ENCODE measurements around the gene DALRD3. TPM values are rescaled to one million over a fixed set of nuclear protein-coding genes. Genes with fewer than 3 reads are reported as not detected.
A peak's percentile ranks its signal among the peaks of the same experiment; 100 is the strongest.

Gene DALRD3
- total RNA-seq, 1 donor from 2014 or later: 26.3 TPM

- no peak for DNase-seq
- Mint-ChIP-seq H3K27me3 (ENCODE audit: unreplicated experiment) (peaks cover 18% of the 10 kb centered on the region), H3K36me3 (ENCODE audit: unreplicated experiment) (no peaks in the 10 kb centered on the region), H3K4me3 (ENCODE audit: unreplicated experiment) (peak overlapping the region; percentile 91), H3K27ac (ENCODE audit: unreplicated experiment) (peak overlapping the region; percentile 78), H3K4me1 (ENCODE audit: low read depth, unreplicated experiment) (peaks cover 8% of the 10 kb centered on the region), H3K9me3 (ENCODE audit: unreplicated experiment) (peaks cover 13% of the 10 kb centered on the region)
- TF ChIP-seq CTCF (IDR thresholded peaks at IDR 0.05; ENCODE audit: partially characterized antibody, unreplicated experiment): no peak
Observed at GRCh38 chr3:49018707-49019006, 277 bp upstream of the DALRD3 start.

- H3K4me3 Mint-ChIP-seq (ENCODE audit: unreplicated experiment): peak overlapping the region; percentile 80
- H3K27ac Mint-ChIP-seq (ENCODE audit: unreplicated experiment): no peak overlapping the region
- peaks cover 2% of the 10 kb centered on the region for H3K4me1 Mint-ChIP-seq (ENCODE audit: low read depth, unreplicated experiment)
- TF ChIP-seq CTCF (IDR thresholded peaks at IDR 0.05; ENCODE audit: partially characterized antibody, unreplicated experiment): no peak
- no peak for DNase-seq
- peaks cover 18% of the 10 kb centered on the region for H3K27me3 Mint-ChIP-seq (ENCODE audit: unreplicated experiment)
- peaks cover 11% of the 10 kb centered on the region for H3K9me3 Mint-ChIP-seq (ENCODE audit: unreplicated experiment)
- no peaks in the 10 kb centered on the region for H3K36me3 Mint-ChIP-seq (ENCODE audit: unreplicated experiment)
Observed at GRCh38 chr3:49017229-49017970, 980 bp downstream of the DALRD3 start.

GRCh38 chr3:49016414-49017228, 1.8 kb downstream of the DALRD3 start:
- no peak for TF ChIP-seq CTCF (IDR thresholded peaks at IDR 0.05; ENCODE audit: partially characterized antibody, unreplicated experiment)
- peaks cover 18% of the 10 kb centered on the region for H3K27me3 Mint-ChIP-seq (ENCODE audit: unreplicated experiment)
- peaks cover 2% of the 10 kb centered on the region for H3K4me1 Mint-ChIP-seq (ENCODE audit: low read depth, unreplicated experiment)
- H3K27ac Mint-ChIP-seq (ENCODE audit: unreplicated experiment): no peak overlapping the region
- DNase-seq: no peak
- H3K9me3 Mint-ChIP-seq (ENCODE audit: unreplicated experiment): peaks cover 11% of the 10 kb centered on the region
- no peaks in the 10 kb centered on the region for H3K36me3 Mint-ChIP-seq (ENCODE audit: unreplicated experiment)
- H3K4me3 Mint-ChIP-seq (ENCODE audit: unreplicated experiment): no peak overlapping the region

- H3K4me1 Mint-ChIP-seq (ENCODE audit: low read depth, unreplicated experiment): peaks cover 2% of the 10 kb centered on the region
- DNase-seq: no peak
- no peaks in the 10 kb centered on the region for H3K36me3 Mint-ChIP-seq (ENCODE audit: unreplicated experiment)
- H3K27me3 Mint-ChIP-seq (ENCODE audit: unreplicated experiment): peaks cover 16% of the 10 kb centered on the region
- H3K27ac Mint-ChIP-seq (ENCODE audit: unreplicated experiment): no peak overlapping the region
- peaks cover 11% of the 10 kb centered on the region for H3K9me3 Mint-ChIP-seq (ENCODE audit: unreplicated experiment)
- no peak for TF ChIP-seq CTCF (IDR thresholded peaks at IDR 0.05; ENCODE audit: partially characterized antibody, unreplicated experiment)
- no peak overlapping the region for H3K4me3 Mint-ChIP-seq (ENCODE audit: unreplicated experiment)
Observed at GRCh38 chr3:49015765-49016164, 2.6 kb downstream of the DALRD3 start.

- peaks cover 2% of the 10 kb centered on the region for H3K4me1 Mint-ChIP-seq (ENCODE audit: low read depth, unreplicated experiment)
- TF ChIP-seq CTCF (IDR thresholded peaks at IDR 0.05; ENCODE audit: partially characterized antibody, unreplicated experiment): no peak
- H3K36me3 Mint-ChIP-seq (ENCODE audit: unreplicated experiment): no peaks in the 10 kb centered on the region
- no peak for DNase-seq
- peaks cover 14% of the 10 kb centered on the region for H3K27me3 Mint-ChIP-seq (ENCODE audit: unreplicated experiment)
- peaks cover 11% of the 10 kb centered on the region for H3K9me3 Mint-ChIP-seq (ENCODE audit: unreplicated experiment)
- no peak overlapping the region for H3K27ac Mint-ChIP-seq (ENCODE audit: unreplicated experiment)
- H3K4me3 Mint-ChIP-seq (ENCODE audit: unreplicated experiment): no peak overlapping the region
Observed at GRCh38 chr3:49015072-49015471, 3.3 kb downstream of the DALRD3 start.
